HepG2 (cell line): Measurements from ENCODE around the gene FOXA1. TPM values are rescaled to one million over a fixed set of nuclear protein-coding genes. Genes with fewer than 3 reads are reported as not detected.

ENCODE experiments used
- E2F2 ChIP-seq: sonication (generic); formaldehyde crosslinking; IDR thresholded peaks from 2 replicates; pipeline ENCODE4 v1.4.0; 2020; ENCODE audit warnings: missing genetic modification reagents, borderline replicate concordance
- FOXP4 ChIP-seq: sonication (generic); formaldehyde crosslinking; IDR thresholded peaks from 2 replicates; pipeline ENCODE4 v1.4.0; 2020; ENCODE audit warnings: missing genetic modification reagents
- FUBP1 ChIP-seq: sonication (generic); formaldehyde crosslinking; IDR thresholded peaks from 2 replicates; pipeline ENCODE4 v1.5.1; 2020; ENCODE audit warnings: missing genetic modification reagents, mild to moderate bottlenecking, borderline replicate concordance
- GRHL1 ChIP-seq: sonication (generic); formaldehyde crosslinking; conservative IDR thresholded peaks from 2 replicates; pipeline ENCODE4 v1.8.0; 2022; ENCODE audit warnings: missing genetic modification reagents
- HMGXB3 ChIP-seq: sonication (generic); formaldehyde crosslinking; IDR thresholded peaks from 2 replicates; pipeline ENCODE4 v1.4.0; 2020; ENCODE audit warnings: missing genetic modification reagents, borderline replicate concordance
- MIER3 ChIP-seq: IDR thresholded peaks from 2 replicates; pipeline ENCODE4 v1.6.1; 2016; ENCODE audit warnings: missing compliant biosample characterization, borderline replicate concordance
- PATZ1 ChIP-seq: sonication (generic); formaldehyde crosslinking; IDR thresholded peaks from 2 replicates; pipeline ENCODE4 v1.4.0; 2020; ENCODE audit warnings: missing genetic modification reagents
- RFXAP ChIP-seq: sonication (generic); formaldehyde crosslinking; IDR thresholded peaks from 2 replicates; pipeline ENCODE4 v1.4.0; 2020; ENCODE audit warnings: missing genetic modification reagents, borderline replicate concordance
- SMYD3 ChIP-seq: sonication (generic); formaldehyde crosslinking; IDR thresholded peaks from 2 replicates; pipeline ENCODE4 v1.8.1; 2023; ENCODE audit warnings: mild to moderate bottlenecking, missing genetic modification reagents
- SNRNP70 ChIP-seq: fragments of 200-400 bp; formaldehyde crosslinking; IDR thresholded peaks from 2 replicates; pipeline ENCODE4 v1.6.1; 2017; ENCODE audit warnings: mild to moderate bottlenecking, low read depth, low read length, moderate library complexity
- YEATS4 ChIP-seq: sonication (generic); formaldehyde crosslinking; IDR thresholded peaks from 2 replicates; pipeline ENCODE4 v1.4.0; 2020; ENCODE audit warnings: missing genetic modification reagents, borderline replicate concordance
- ZNF468 ChIP-seq: sonication (generic); formaldehyde crosslinking; IDR thresholded peaks from 2 replicates; pipeline ENCODE4 v1.8.0; 2022; ENCODE audit warnings: mild to moderate bottlenecking, moderate library complexity, missing genetic modification reagents
- ZNF883 ChIP-seq: sonication (generic); formaldehyde crosslinking; IDR thresholded peaks from 2 replicates; pipeline ENCODE4 v1.5.1; 2020; ENCODE audit warnings: mild to moderate bottlenecking, missing genetic modification reagents; ENCODE audit errors: not compliant biosample characterization
- polyA plus RNA-seq, 8 experiments: library from polyadenylated mRNA; depleted of rRNA in 3 of 8; stranded (reverse) in 7 of 8; unstranded in 1 of 8; fragments of >200 nt; fragmentation: Illumina TruSeq in 4 of 8; extraction: Trizol in 4 of 8; gene quantifications; 2 replicates each; pipeline versions ENCODE4 v1.2.1 to v1.2.3, GENCODE V29; 2011 to 2016; ENCODE audit warnings: low read depth in 4 of 8, missing spikeins in 1 of 8, mixed read lengths in 1 of 8; ENCODE audit not compliant: insufficient read depth in 1 of 8
- total RNA-seq, 5 experiments: library from RNA; depleted of rRNA; stranded (reverse); fragments of >200 nt; fragmentation: Illumina TruSeq; extraction: Trizol; gene quantifications; 2 replicates each; pipeline ENCODE4 v1.2.3, GENCODE V29; 2016; ENCODE audit warnings: low read depth in 1 of 5

FOXA1 gene
- total and polyA plus RNA-seq, 2 of the 13 experiments (the other 11 are each of a cell fraction or from before 2014, with no cell fraction given): 43.4 to 58.6 TPM

GRCh38 chr14:37616853-37617252 lies 21.8 kb upstream of the FOXA1 start (continued):
- no peak for TF ChIP-seq RFXAP
- TF ChIP-seq PATZ1: no peak
- TF ChIP-seq ZNF883 (CRISPR knock-in tag): no peak
- no peak for TF ChIP-seq GRHL1 (CRISPR knock-in tag)
- TF ChIP-seq HMGXB3: peak; percentile 29; the same call in 1 of the 2 replicates
- no peak for TF ChIP-seq SNRNP70
- peak; percentile 36; the same call in 1 of the 2 replicates for TF ChIP-seq MIER3
- TF ChIP-seq SMYD3 (CRISPR knock-in tag): no peak
- no peak for TF ChIP-seq FUBP1 (CRISPR knock-in tag)
- 0 out of 2 replicates have a peak, but pooled peaks have one; percentile 31 for TF ChIP-seq YEATS4 (CRISPR knock-in tag)
- no peak for TF ChIP-seq ZNF468 (CRISPR knock-in tag)
- no peak for TF ChIP-seq E2F2 (CRISPR knock-in tag)
- TF ChIP-seq FOXP4: peak; percentile 52
